Ishikawa (cell line): ENCODE results near the gene SLC6A19.

Experiments used
- CEBPB ChIP-seq: IDR thresholded peaks from 2 replicates; pipeline ENCODE4 v1.6.1; 2012
- CREB1 ChIP-seq: IDR thresholded peaks from 2 replicates; pipeline ENCODE4 v1.6.1; 2012; ENCODE audit warnings: low read depth
- EGR1 ChIP-seq: IDR thresholded peaks from 2 replicates; pipeline ENCODE4 v1.6.1; 2012
- EP300 ChIP-seq: IDR thresholded peaks from 2 replicates; pipeline ENCODE4 v1.6.1; 2012; ENCODE audit warnings: borderline replicate concordance
- FOXM1 ChIP-seq: IDR thresholded peaks from 2 replicates; pipeline ENCODE4 v1.6.1; 2012; ENCODE audit warnings: low read depth, borderline replicate concordance
- NFIC ChIP-seq: IDR thresholded peaks from 2 replicates; pipeline ENCODE4 v1.6.1; 2012
- RAD21 ChIP-seq: IDR thresholded peaks from 2 replicates; pipeline ENCODE4 v1.6.1; 2012; ENCODE audit warnings: low read depth
- TAF1 ChIP-seq: IDR thresholded peaks from 2 replicates; pipeline ENCODE4 v1.6.1; 2012; ENCODE audit warnings: low read depth, mild to moderate bottlenecking
- TCF12 ChIP-seq: IDR thresholded peaks from 2 replicates; pipeline ENCODE4 v1.6.1; 2012; ENCODE audit warnings: low read depth
- TEAD4 ChIP-seq: IDR thresholded peaks from 2 replicates; pipeline ENCODE4 v1.6.1; 2012
- YY1 ChIP-seq: IDR thresholded peaks from 2 replicates; pipeline ENCODE4 v1.6.1; 2012; ENCODE audit warnings: low read depth
- TF ChIP-seq, protein P1 (sequence below): IDR thresholded peaks from 2 replicates; pipeline ENCODE4 v1.6.1; 2012; ENCODE audit warnings: low read depth, mild to moderate bottlenecking
- TF ChIP-seq, protein P2 (sequence below): IDR thresholded peaks from 2 replicates; pipeline ENCODE4 v1.6.1; 2012
- TF ChIP-seq, protein P3 (sequence below): IDR thresholded peaks from 2 replicates; pipeline ENCODE4 v1.6.1; 2012

DNA sequence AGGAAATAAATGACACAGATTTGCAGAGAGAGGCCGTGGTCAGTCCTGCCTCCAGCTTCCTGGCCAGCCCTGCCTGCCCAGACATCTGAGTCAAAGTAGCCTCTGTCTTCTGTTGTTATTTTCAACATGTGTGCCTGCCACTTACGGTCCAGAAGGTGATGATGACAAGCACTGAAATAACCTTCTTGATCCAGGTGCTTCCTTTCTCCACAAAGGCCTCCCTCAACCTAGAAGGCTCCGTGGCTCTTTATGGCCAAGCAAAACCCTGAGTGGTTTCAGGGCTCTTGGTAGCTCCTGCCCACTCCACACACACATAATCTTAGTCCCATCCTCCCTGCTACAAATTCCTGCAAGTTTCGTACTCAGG, 34.1 kb upstream of the SLC6A19 start:
- TF ChIP-seq, protein P1, sequence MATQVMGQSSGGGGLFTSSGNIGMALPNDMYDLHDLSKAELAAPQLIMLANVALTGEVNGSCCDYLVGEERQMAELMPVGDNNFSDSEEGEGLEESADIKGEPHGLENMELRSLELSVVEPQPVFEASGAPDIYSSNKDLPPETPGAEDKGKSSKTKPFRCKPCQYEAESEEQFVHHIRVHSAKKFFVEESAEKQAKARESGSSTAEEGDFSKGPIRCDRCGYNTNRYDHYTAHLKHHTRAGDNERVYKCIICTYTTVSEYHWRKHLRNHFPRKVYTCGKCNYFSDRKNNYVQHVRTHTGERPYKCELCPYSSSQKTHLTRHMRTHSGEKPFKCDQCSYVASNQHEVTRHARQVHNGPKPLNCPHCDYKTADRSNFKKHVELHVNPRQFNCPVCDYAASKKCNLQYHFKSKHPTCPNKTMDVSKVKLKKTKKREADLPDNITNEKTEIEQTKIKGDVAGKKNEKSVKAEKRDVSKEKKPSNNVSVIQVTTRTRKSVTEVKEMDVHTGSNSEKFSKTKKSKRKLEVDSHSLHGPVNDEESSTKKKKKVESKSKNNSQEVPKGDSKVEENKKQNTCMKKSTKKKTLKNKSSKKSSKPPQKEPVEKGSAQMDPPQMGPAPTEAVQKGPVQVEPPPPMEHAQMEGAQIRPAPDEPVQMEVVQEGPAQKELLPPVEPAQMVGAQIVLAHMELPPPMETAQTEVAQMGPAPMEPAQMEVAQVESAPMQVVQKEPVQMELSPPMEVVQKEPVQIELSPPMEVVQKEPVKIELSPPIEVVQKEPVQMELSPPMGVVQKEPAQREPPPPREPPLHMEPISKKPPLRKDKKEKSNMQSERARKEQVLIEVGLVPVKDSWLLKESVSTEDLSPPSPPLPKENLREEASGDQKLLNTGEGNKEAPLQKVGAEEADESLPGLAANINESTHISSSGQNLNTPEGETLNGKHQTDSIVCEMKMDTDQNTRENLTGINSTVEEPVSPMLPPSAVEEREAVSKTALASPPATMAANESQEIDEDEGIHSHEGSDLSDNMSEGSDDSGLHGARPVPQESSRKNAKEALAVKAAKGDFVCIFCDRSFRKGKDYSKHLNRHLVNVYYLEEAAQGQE = no peak
- TF ChIP-seq, protein P2, sequence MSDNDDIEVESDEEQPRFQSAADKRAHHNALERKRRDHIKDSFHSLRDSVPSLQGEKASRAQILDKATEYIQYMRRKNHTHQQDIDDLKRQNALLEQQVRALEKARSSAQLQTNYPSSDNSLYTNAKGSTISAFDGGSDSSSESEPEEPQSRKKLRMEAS = no peak
- TF ChIP-seq YY1 (no peak), TAF1 (no peak), FOXM1 (no peak), EP300 (no peak), RAD21 (no peak), EGR1 (no peak), CREB1 (no peak), TEAD4 (no peak), CEBPB (no peak), TCF12 (no peak), NFIC (no peak)
- TF ChIP-seq, protein P3, sequence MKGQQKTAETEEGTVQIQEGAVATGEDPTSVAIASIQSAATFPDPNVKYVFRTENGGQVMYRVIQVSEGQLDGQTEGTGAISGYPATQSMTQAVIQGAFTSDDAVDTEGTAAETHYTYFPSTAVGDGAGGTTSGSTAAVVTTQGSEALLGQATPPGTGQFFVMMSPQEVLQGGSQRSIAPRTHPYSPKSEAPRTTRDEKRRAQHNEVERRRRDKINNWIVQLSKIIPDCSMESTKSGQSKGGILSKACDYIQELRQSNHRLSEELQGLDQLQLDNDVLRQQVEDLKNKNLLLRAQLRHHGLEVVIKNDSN = no peak
